HG03060 (cell line): Measurements from ENCODE around the gene HSPA12B.

Source experiments
- ATAC-seq: cut with Tn5 transposase; IDR thresholded peaks from one replicate; pipeline ENCODE4 v1.9.1; 2021; ENCODE audit warnings: low read depth, moderate number of reproducible peaks; ENCODE audit not compliant: unreplicated experiment

Gene HSPA12B

DNA sequence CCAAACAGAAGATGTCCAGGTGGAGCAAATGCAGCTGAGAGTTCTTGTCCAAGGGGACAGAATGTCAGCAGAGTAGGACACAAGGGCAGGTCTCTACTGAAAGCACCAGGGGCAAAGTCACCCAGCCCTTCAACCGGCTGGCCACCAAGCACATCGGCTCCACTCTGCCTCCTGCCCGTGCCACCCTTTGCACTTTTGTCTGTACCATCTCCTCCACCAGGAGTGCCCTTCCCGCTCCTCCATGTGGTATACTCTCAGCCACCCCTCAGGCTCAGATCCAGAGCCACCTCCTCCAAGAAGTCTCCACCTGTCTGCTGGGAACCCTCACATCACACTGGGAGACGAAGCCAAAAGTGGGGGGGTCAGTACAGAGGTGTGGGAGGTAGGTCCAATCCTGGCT lies 4.1 kb upstream of the HSPA12B start:
- no peak for ATAC-seq

DNA sequence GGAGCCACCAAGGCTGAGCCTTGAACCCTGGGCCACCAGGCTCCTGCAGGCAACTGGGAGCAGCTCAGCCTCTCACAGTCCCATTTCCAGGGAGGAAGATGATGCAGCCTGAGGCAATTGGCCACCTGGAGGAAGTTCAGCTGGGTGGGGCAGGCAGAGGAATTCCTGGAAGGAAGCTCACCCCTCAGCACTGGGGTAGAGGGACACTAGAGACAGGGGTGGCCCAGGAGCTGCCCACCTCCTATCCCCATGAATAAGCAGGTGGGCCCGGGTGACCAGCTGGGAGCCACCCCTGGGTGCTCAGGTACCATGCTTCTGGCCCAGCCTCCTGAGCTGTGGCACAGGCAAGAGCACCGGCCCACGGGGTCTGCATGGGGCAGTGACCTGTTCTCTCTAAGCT lies 3.6 kb upstream of the HSPA12B start:
- no peak for ATAC-seq

DNA sequence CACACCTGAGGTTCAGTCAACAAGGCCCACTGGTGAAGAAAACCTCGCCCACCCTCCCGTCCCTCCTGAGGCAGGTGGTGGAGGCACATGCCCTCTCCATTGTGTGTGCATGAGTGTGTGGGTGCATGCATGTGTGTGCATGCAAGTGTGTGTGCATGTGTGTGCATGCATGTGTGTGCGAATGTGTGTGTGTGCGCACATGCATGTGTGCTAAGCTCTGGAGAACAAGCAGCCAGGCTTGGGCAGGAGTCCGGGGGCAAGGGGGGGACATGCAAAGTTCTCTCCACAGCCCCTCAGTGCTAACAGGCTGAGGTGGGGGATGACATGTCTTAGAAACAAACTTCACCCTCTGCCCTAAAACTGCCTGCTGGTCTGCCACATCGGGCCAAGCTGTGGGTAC lies 3.1 kb upstream of the HSPA12B start:
- ATAC-seq, result no peak

DNA sequence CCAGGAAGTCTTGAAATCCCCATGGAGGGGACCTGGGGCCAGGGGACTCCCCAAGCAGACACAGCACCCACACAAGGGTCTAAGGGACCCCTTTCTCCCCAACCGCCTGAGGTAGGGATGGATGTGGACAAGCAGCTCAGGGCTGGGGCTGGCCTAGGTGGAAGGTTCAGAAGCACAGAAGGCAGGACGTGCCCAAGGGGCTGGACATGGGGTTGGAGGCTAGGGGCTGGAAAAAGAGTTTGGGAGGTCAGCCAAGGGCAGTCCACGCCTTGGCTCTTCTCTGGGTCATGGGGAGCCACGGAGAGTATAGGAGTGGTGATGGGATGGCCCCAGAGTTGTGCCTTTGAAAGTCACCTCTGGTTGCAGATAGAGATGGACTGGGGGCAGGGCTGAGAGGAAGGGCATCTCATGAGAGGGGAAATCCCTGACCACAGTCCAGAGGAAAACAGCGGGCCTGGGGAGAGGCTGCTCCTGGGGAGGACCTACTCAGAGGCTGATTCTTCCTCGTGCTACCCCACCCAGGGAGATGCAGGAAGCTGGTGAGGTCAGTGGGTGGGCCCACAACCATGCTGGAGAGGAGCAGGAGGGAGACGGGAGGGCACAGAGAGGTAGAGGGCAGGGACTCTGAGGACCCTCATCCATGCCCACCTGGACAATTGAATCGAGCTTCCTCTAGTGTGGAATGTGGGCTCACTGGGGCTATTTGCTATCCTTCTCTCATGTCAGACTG lies 2.5 kb upstream of the HSPA12B start:
- ATAC-seq, result no peak

DNA sequence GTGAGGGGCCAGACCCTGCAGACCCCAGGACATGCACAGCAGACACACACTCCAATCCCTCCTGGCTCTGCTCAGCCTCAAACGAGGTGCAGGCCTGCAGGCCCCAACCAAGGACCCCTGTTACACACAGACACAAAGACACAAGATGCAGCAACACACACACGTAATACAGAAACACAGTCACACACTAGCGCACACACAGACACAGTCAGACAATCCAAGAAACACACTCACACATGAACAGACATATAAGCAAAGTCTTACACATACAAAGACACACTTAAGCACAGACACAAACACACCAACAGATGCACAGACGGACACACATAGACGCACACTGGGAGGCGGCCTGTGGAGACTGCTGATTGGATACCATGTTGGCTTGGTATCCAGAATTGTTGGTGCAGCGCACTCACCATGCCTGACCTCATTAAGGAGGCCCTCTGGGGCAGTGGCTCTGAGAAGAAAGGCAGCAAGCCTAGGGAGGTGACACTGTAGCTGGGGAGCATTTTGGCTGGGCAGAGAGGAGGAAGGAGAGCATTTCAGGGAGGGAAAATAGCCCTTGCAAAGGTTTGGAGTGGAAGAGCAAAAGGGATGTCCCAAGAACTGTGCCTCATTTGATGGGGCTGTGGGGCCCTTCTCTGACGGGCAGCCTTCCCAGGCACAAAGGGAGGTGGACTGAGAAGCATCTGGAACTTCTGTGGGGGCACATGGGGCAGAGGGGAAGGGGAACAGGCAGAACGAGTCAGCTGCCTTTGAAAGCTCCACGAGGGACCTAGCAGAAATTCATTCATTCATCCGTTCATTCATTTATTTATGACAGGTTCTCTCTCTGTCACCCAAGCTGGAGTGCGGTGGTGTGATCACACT lies 1.4 kb upstream of the HSPA12B start:
- no peak for ATAC-seq

DNA sequence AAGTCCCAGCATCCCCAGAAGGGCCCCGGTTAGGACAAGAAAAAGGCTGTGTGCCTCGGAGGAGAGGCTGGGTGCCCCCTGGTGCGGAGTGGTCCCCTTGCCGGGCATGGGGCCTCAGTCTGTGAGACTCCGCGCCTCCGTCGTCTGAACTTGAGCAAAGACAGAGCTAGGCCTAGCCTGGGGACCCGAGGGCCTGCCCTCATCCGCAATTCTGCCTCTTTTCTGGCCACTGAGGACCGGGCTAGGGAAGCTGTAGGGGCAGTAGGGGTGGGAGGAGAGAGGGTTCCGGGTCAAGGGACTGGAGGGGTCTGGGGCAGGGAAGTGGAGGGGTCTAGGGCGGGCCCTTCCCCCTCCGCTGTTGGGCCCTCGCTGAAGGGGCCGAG lies 550 bp upstream of the HSPA12B start:
- ATAC-seq, result no peak

DNA sequence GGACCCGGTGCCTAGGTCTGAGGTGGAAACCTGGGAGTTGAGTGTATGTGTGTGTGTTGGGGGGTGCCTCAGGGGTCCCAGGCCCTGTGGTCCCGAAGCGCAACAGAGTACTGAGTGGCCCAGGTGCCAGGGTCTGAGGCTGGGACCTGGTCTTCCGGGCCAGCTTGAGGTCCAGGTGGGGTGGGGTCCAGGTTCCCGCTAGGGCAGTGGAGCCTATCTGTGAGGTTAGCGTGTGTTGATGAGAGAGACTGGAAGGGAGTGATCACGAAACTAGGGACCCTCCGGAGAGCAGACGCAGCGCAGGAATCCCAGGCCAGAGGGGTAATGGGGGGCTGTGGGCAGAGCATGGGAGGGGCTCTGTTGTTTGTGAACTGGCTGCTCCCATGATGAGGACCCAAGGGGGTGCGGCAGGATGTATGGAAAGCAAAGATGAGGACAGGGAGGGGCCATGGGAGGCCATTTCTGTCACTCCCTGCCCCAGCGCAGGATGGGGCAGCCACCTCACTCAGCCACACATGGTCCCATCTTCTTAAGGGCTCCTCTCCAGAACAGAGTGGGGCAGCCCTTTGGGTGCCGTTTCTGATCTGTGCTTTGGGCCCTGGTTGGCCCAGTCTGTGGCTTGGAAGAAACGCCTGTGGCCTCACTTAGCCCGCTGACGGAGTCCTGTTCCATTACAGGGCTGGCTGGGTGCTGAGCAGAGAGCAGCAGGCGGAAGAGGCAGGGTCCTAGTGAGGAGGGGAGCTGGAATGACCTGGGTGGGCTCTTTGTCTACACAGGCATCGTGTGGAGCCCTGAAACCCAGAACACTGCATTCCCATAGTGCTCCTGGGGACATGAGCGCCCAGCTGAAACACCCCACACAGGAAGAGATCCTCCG lies 872 bp downstream of the HSPA12B start:
- no peak for ATAC-seq

DNA sequence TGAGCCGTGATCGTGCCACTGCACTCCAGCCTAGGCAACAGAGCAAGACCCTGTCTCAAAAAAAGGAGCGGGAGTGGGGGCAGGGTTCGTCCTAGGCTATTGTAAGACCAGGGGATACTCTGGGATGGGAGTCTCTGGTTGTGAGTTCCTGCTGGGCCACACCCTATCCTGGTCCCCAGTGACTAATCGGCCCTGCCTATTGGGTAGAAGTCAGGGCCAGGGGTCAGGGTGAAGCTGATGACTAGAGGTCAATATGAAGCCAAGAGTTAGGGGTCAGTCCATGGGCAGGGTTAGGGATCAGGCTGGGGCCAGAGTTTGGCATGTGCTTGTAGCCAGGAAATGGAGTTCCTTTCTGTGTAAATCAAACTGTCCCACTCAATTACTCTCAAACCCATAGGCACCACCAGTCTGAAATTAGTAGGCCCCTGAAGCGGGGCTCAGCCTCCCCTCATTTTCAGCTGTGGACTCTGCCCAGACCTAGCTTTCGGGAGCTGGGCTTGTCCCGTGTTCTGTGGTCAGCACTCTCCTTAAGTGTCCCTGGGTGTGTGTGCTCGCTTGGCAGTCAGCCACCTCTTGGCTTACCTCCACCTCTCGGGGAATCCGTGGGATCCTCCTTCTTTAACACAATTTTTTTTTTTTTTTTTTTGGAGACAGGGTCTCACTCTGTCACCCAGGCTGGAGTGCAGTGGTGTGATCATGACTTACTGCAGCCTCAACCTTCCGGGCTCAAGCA lies 1.8 kb downstream of the HSPA12B start:
- ATAC-seq, result no peak

DNA sequence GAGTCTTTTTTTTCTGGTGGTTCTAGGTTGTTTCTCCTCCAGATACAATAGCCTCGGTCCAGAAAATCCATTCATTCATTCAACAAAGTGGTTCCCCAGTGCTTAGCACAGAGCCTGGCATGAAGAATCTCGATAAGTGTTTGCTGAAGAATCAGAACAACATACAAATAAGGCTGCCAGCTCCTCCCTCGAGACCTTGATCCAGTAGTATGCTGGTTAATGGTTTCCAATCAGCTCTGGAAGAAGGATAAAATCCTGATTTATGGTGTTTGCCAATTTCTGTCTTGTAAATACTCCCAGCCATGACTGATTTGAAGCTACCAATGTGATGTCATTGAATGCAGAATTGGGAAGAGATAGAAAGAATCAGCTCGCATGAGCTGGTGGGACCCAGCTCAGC lies 3.3 kb downstream of the HSPA12B start:
- no peak for ATAC-seq

DNA sequence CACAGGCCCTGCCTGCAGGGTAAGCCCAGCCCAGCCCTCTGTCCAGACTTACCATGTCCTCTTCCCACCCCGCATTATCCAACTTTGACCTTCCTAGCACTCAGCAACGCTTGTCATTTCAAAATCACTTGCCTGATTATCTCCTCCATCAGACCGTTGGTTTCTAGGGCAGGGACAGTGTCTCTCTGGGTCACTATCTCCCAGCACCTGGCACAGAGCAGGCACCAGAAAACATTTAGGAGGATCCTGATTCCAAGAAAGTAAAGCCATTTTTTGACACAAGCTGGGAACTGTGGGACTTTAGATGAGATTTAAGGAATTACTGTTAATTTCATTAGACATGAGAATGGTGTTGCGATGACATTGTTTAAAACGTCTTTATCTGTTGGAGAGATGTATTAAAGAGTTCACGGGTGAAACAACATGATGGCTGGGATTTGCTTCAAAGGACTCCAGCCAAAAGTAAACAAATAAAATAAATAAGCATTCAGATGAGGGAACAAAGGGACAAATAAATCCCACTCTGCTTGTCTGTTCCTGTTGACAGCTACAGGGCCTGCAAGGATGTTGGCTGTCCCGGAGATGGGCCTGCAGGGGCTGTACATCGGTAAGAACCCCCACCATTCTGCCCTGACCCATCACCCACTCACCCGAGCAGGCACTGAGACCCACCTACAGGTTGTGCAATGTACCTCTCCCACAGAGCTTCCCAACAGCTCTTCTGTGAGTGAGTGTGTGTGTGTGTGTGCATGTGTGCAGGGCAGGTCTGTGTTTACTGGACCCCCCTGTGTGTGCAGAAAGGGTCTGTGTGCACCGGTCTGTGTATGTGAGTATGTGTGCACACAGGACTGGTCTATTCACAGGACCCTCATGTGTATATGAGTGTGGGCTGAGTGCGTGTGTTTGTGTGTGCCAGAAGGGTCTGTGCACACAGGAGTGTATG lies 5.9 kb downstream of the HSPA12B start:
- no peak for ATAC-seq

DNA sequence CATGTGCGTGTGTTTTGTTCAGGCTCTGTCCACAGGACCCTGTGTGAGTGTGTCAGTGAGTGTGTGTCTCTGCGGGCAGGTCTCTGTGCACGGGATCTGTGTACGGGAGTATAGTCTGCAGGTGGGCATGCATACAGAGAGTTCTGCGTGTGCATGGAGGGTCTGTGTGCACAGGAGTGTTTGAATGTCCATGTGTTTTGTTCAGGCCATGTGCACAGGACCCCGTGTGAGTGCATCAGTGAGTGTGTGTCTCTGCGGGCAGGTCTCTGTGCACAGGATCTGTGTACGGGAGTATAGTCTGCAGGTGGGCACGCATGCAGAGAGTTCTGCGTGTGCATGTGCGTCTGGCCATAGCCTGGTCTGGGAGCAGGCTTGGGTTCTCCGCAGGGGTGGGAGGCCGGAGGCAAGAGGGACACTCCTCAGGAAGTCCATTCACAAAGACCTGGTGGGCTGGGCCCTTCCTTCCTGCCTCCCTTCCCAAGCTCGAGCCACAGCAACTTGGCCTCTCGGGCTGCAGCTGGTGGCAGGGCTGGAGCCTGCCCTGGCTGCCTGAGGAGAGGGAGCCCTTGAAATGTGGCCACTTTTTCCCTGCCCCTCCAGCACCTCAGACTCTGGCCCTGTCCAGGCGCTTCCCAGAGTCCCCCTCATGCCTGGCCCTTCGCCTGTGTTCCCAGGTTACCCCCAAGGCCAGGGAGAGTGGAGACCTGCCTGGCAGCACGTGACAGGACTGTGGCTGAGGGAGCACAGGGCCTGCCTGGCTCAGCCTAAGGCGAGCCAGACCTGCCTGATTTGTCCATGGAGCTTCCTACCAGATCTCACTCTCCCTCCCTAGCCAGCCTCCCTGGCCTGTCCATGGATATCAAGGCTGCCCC lies 6.8 kb downstream of the HSPA12B start:
- no peak for ATAC-seq

DNA sequence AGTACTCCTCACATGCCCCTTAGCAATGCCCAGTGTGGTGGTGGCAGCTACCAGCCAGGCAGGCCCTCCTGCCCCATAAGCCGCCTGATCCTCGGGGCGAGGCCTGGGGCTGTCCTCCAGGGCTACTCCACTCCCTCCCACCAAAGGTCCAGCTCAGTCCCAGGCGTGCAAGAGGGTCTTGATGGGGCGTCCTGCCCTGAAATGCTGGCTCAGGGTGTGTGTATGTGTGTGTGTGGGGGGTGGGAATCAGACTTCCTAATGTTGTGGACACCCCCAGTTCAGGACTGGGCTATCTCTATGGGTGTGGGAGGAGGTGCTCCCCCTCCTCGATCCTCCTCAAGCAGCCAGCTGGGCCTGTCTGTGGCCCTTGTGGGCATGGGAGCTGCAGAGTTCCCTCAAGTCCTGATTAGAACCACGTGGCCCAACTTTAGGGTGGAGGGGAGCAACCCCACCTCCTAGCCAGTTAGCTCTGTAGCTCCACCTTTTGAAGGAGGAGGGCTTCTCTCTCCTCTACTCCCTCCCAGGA lies 7.5 kb downstream of the HSPA12B start:
- ATAC-seq, result no peak

DNA sequence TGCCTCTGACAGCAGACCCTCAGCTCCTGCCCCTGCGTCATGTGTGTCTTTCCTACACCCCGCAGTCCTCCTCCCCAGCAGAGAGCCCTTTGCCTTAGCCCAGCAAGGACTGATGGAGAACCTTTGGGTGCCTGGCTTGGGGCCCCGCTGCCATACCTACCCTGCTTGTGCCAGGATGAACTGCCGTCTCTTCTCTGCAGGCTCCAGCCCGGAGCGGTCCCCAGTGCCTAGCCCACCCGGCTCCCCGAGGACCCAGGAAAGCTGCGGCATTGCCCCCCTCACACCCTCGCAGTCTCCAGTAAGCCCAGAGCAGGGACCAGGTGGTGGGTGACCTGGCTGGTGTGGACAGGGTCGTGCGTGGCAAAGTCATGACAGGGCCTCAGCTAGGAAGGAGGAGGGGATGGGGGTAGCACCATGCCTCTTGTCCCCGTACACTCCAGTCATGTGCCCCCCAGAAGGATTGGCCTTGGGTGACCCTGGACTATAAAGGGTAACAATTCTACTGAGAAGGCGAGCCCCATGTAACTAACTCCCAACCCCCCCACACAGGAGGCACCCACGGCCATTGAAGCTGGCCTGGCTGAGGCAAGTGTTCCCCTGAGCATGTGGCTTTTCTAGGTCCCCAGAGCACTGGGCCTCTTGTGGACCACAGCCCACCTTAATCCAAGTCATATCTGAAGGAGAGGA lies 8.3 kb downstream of the HSPA12B start:
- no peak for ATAC-seq

DNA sequence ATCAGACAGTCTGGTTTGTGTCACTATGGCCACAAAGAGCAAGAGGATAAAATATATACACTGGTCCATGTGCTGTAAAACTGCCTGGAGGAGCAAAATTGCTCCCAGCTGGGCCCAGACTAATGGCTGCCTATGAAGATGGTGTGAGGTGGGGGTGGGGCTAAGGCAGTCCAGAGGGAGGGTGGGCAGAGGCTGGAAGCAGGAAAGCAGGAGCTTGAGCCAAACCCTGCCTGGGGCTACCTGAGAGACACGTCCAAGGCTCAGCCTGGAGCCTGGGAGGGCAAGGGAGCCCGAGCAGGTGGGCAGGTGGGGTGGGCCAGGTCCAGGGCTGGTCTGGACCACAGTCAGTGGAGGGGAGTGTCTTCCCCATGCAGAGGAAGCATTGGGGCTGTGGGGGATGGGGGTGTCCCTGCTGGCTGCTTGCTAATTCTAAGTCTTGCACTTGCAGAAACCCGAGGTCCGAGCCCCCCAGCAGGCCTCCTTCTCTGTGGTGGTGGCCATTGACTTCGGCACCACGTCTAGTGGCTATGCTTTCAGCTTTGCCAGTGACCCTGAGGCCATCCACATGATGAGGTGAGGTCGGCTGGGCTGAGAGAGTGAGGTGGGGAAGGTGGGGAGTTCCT lies 9.5 kb downstream of the HSPA12B start:
- ATAC-seq, result no peak

DNA sequence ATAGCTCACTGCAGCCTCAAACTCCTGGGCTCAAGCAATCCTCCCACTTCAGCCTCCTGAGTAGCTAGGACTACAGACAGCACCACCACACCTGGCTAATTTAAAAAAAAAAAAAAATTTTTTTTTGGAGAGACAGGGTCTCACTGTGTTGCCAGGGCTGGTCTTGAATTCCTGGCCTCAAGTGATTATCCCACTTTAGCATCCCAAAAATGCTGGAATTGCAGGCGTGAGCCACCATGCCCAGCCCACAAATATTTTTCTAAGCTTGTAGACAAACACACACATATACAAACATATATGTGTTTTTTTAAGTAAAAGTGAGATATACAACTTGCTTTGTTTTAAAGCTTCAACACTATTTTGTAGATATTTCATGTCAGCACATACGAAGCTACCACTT lies 10.8 kb downstream of the HSPA12B start:
- ATAC-seq, result no peak

DNA sequence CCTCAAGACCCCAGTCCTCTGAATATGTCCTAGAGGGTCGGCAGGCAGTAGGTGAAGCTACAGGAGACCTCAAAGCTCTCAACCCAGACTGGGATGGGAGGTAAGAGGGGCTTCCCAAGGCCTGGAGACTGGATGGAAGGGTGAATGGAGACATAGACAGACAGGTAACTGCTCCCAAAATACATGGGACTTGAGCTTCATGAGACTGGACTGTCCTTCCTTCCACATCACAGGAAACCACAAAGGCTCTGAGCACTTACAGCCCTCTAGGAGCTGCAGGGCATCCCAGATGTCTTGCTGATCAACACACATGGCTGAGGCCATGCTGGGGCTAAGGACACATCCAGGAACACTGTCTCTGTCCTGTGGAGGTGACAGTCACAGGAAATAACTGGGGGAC lies 11.6 kb downstream of the HSPA12B start:
- no peak for ATAC-seq
